ENCODE measurements around the gene NELFA. TPM values are rescaled to one million over a fixed set of nuclear protein-coding genes. Genes with fewer than 3 reads are reported as not detected.

The NELFA gene
- total and polyA plus RNA-seq, 2 donors (not counting 1 experiment from before 2014, with no cell fraction given), result 7.4 to 15.2 TPM

- H3K36me3 ChIP-seq (ENCODE audit: control insufficient read depth, insufficient read depth, low read length), result peaks cover 14% of the 10 kb centered on the region
- H3K27me3 ChIP-seq (ENCODE audit: control insufficient read depth, insufficient read depth, low read length), result no peaks in the 10 kb centered on the region
- no peak for DNase-seq (ENCODE audit: low read depth in 2 of 2)
- no peak overlapping the region for H3K27ac ChIP-seq (ENCODE audit: insufficient read depth, low read length)
- H3K4me1 ChIP-seq (ENCODE audit: control insufficient read depth, extremely low read depth, insufficient read depth, low read length), result no peaks in the 10 kb centered on the region
- H3K9ac ChIP-seq (ENCODE audit: insufficient read depth, low read length), result no peak overlapping the region
- TF ChIP-seq CTCF (conservative IDR thresholded peaks at IDR 0.05 in 1 of 2, IDR thresholded peaks at IDR 0.05 in 1 of 2; ENCODE audit: low read depth in 1 of 2, low read length in 2 of 2), result no peak
- TF ChIP-seq EZH2 (IDR thresholded peaks at IDR 0.05; ENCODE audit: low read length, missing control alignments), result no peak
- no peaks in the 10 kb centered on the region for H4K20me1 ChIP-seq (ENCODE audit: control insufficient read depth, extremely low read depth, insufficient read depth, low read length)
- no peak overlapping the region for H2AFZ ChIP-seq (ENCODE audit: low read length)
- no peaks in the 10 kb centered on the region for H3K79me2 ChIP-seq (ENCODE audit: control insufficient read depth, insufficient read depth, low read length)
- H3K4me3 ChIP-seq (replicated peaks in 1 of 4; ENCODE audit: control extremely low read depth in 1 of 4, insufficient read depth in 1 of 4, low read depth in 3 of 4, low read length in 4 of 4), result no peak overlapping the region
- no peak overlapping the region for H3K4me2 ChIP-seq (ENCODE audit: extremely low read depth, insufficient read depth, low read length)
- no peaks in the 10 kb centered on the region for H3K9me3 ChIP-seq (ENCODE audit: control insufficient read depth, insufficient read depth, low read depth, low read length)
These were observed 40.0 kb downstream of the NELFA start for GRCh38 chr4:1968686-1969295.

DNA sequence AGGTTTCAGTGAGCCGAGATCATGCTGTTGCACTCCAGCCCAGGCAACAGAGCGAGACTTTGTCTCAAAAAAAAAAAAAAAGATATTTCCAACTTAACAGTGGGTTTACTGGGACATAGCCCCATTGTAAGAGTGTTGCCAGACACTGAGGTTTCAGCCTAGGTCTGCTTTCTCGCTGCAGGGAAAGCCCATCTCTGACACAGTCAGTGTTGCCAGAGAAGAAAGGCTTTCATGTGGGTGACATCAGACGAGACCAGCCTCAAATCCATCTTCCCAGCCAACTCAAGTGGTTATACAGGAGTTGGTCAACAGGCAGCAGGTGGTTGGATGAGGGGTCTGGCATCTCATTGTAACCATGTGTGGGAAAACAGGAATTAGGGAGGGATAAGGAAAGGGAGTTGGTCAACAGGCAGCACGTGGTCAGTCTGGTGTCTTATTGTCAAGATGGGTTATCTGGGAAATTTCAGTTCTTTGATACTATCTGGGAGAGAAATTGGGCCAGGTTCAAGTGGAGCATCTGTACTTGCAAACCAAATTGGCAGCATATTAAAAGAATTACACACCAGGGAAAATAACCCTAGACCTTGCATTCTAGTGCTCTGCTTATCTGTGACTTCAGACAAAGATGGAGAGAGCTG lies 41.1 kb downstream of the NELFA start:
- peaks cover 16% of the 10 kb centered on the region for H3K36me3 ChIP-seq (ENCODE audit: control insufficient read depth, insufficient read depth, low read length)
- no peak for TF ChIP-seq EZH2 (IDR thresholded peaks at IDR 0.05; ENCODE audit: low read length, missing control alignments)
- no peak for TF ChIP-seq CTCF (conservative IDR thresholded peaks at IDR 0.05 in 1 of 2, IDR thresholded peaks at IDR 0.05 in 1 of 2; ENCODE audit: low read depth in 1 of 2, low read length in 2 of 2)
- DNase-seq (ENCODE audit: low read depth in 2 of 2), result peak in 1 of 2 donors; percentile 45
- no peak overlapping the region for H3K9ac ChIP-seq (ENCODE audit: insufficient read depth, low read length)
- no peaks in the 10 kb centered on the region for H3K9me3 ChIP-seq (ENCODE audit: control insufficient read depth, insufficient read depth, low read depth, low read length)
- H3K4me3 ChIP-seq (replicated peaks in 1 of 4; ENCODE audit: control extremely low read depth in 1 of 4, insufficient read depth in 1 of 4, low read depth in 3 of 4, low read length in 4 of 4), result no peak overlapping the region
- H3K4me2 ChIP-seq (ENCODE audit: extremely low read depth, insufficient read depth, low read length), result no peak overlapping the region
- H3K27ac ChIP-seq (ENCODE audit: insufficient read depth, low read length), result no peak overlapping the region
- no peak overlapping the region for H2AFZ ChIP-seq (ENCODE audit: low read length)
- no peaks in the 10 kb centered on the region for H3K79me2 ChIP-seq (ENCODE audit: control insufficient read depth, insufficient read depth, low read length)
- no peaks in the 10 kb centered on the region for H3K4me1 ChIP-seq (ENCODE audit: control insufficient read depth, extremely low read depth, insufficient read depth, low read length)
- no peaks in the 10 kb centered on the region for H4K20me1 ChIP-seq (ENCODE audit: control insufficient read depth, extremely low read depth, insufficient read depth, low read length)
- H3K27me3 ChIP-seq (ENCODE audit: control insufficient read depth, insufficient read depth, low read length), result no peaks in the 10 kb centered on the region

GRCh38 chr4:1964971-1965370 lies 43.8 kb downstream of the NELFA start:
- no peak for DNase-seq (ENCODE audit: low read depth in 2 of 2)
- Histone ChIP-seq H4K20me1 (ENCODE audit: control insufficient read depth, extremely low read depth, insufficient read depth, low read length) (no peaks in the 10 kb centered on the region), H3K4me2 (ENCODE audit: extremely low read depth, insufficient read depth, low read length) (no peak overlapping the region), H3K27ac (ENCODE audit: insufficient read depth, low read length) (no peak overlapping the region), H3K36me3 (ENCODE audit: control insufficient read depth, insufficient read depth, low read length) (peaks cover 20% of the 10 kb centered on the region), H3K79me2 (ENCODE audit: control insufficient read depth, insufficient read depth, low read length) (peaks cover 3% of the 10 kb centered on the region), H3K9me3 (ENCODE audit: control insufficient read depth, insufficient read depth, low read depth, low read length) (no peaks in the 10 kb centered on the region), H3K4me3 (replicated peaks in 1 of 4; ENCODE audit: control extremely low read depth in 1 of 4, insufficient read depth in 1 of 4, low read depth in 3 of 4, low read length in 4 of 4) (no peak overlapping the region), H3K4me1 (ENCODE audit: control insufficient read depth, extremely low read depth, insufficient read depth, low read length) (no peaks in the 10 kb centered on the region), H2AFZ (ENCODE audit: low read length) (no peak overlapping the region), H3K27me3 (ENCODE audit: control insufficient read depth, insufficient read depth, low read length) (no peaks in the 10 kb centered on the region), H3K9ac (ENCODE audit: insufficient read depth, low read length) (no peak overlapping the region)
- TF ChIP-seq EZH2 (IDR thresholded peaks at IDR 0.05; ENCODE audit: low read length, missing control alignments) (no peak), CTCF (conservative IDR thresholded peaks at IDR 0.05 in 1 of 2, IDR thresholded peaks at IDR 0.05 in 1 of 2; ENCODE audit: low read depth in 1 of 2, low read length in 2 of 2) (no peak)

Measured in fibroblast of lung (primary cell).